Esophagus squamous epithelium (tissue), 5 donors: ENCODE data around the gene EIF4EBP2. TPM values are rescaled to one million over a fixed set of nuclear protein-coding genes. Genes with fewer than 3 reads are reported as not detected.

Source experiments
- DNase-seq: peaks from one replicate; lab custom pipeline; 2025; lab: John Stamatoyannopoulos, UW
- H3K27ac ChIP-seq, 4 donors: fragments of 200-600 bp; sonication (generic); one replicate each; pipeline ENCODE4 v1.5.1; 2016 to 2019; ENCODE audit warnings: mild to moderate bottlenecking in 1 of 4
- H3K27me3 ChIP-seq, 4 donors: fragments of 200-600 bp; sonication (generic); 1 replicate in 3 of 4; 2 replicates in 1 of 4; pipeline versions ENCODE4 v1.5.1 to v1.6.0; 2017 to 2021; ENCODE audit warnings: antibody characterized with exemption in 1 of 4
- H3K36me3 ChIP-seq, 3 donors: fragments of 200-600 bp; sonication (generic); one replicate each; pipeline ENCODE4 v1.5.1; 2016 to 2019
- H3K4me1 ChIP-seq, 3 donors: fragments of 200-600 bp; sonication (generic); one replicate each; pipeline ENCODE4 v1.5.1; 2017 to 2019
- H3K4me3 ChIP-seq, 4 donors: fragments of 200-600 bp; sonication (generic); 1 replicate in 3 of 4; 2 replicates in 1 of 4; pipeline ENCODE4 v1.5.1; 2016 to 2019; ENCODE audit warnings: mild to moderate bottlenecking in 2 of 4, moderate library complexity in 1 of 4
- H3K9me3 ChIP-seq, 3 donors: fragments of 200-600 bp; sonication (generic); one replicate each; pipeline ENCODE4 v1.5.1; 2016 to 2019
- CTCF ChIP-seq, 6 experiments: fragments of 450-650 bp in 4 of 6; fragments of 200-600 bp in 2 of 6; sonication (generic) in 2 of 6; IDR thresholded peaks; one replicate each; pipeline ENCODE4 v1.5.1; 2016 to 2019; ENCODE audit warnings: antibody characterized with exemption in 6 of 6, mild to moderate bottlenecking in 4 of 6, moderate library complexity in 4 of 6
- POLR2A ChIP-seq, 4 donors: fragments of 450-650 bp; IDR thresholded peaks; one replicate each; pipeline ENCODE4 v1.6.1; 2017; ENCODE audit warnings: antibody characterized with exemption in 4 of 4, mild to moderate bottlenecking in 4 of 4, moderate library complexity in 3 of 4
- WGBS, 2 donors: methylation state at CpG; one replicate each; pipeline ENCODE4 v1.1.5; 2018; 5-methylcytosine and 5-hydroxymethylcytosine counted together
- intact Hi-C: fragments of 100-400 bp; cut with DNase I; formaldehyde crosslinking; loops from one replicate; pipeline ENCODE4 v1.15.0; 2022
- total RNA-seq, 4 donors: library from RNA; depleted of rRNA; stranded (reverse); fragments of >200 nt; gene quantifications; one replicate each; pipeline ENCODE4 v1.1.0, GENCODE V29; 2016
- donor health status: DM: yes; HTN: yes; CAD: no.

The EIF4EBP2 gene
- total RNA-seq, 4 donors from 2014 or later: 34.5 to 57.2 (median 43.2) TPM

- Histone ChIP-seq H3K27me3 (peaks cover 0 to 7% (median 0%) of the 10 kb centered on the region in 4 donors), H3K27ac (peak overlapping the region in 3 of 4 donors; percentile 59 to 80 (median 70)), H3K4me3 (peak overlapping the region in 1 of 4 donors; percentile 20), H3K9me3 (peaks cover 0 to 3% (median 0%) of the 10 kb centered on the region in 3 donors), H3K4me1 (peaks cover 9 to 32% (median 13%) of the 10 kb centered on the region in 3 donors), H3K36me3 (no peaks in the 10 kb centered on the region)
- DNase-seq: no peak
- TF ChIP-seq POLR2A (IDR thresholded peaks at IDR 0.05) (no peak), CTCF (IDR thresholded peaks at IDR 0.05) (no peak)
- WGBS, 2 donors: 85 to 89% methylated on average over 8 to 9 of the region's 14 CpGs
- intact Hi-C loops: no loop called here
These were observed 27.2 kb upstream of the EIF4EBP2 start for GRCh38 chr10:70376436-70377378.

GRCh38 chr10:70378122-70378521 lies 25.8 kb upstream of the EIF4EBP2 start:
- Histone ChIP-seq H3K27me3 (peaks cover 0 to 9% (median 0%) of the 10 kb centered on the region in 4 donors), H3K4me3 (no peak overlapping the region), H3K36me3 (no peaks in the 10 kb centered on the region), H3K27ac (peak overlapping the region in 3 of 4 donors; percentile 59 to 80 (median 70)), H3K4me1 (peaks cover 9 to 43% (median 13%) of the 10 kb centered on the region in 3 donors), H3K9me3 (peaks cover 0 to 3% (median 0%) of the 10 kb centered on the region in 3 donors)
- no peak for TF ChIP-seq POLR2A (IDR thresholded peaks at IDR 0.05)
- no peak for TF ChIP-seq CTCF (IDR thresholded peaks at IDR 0.05)
- DNase-seq: no peak
- 28 to 31% methylated on average over 6 of the region's 6 CpGs for WGBS, 2 donors
- intact Hi-C loops: no loop called here

GRCh38 chr10:70379581-70380176 lies 24.3 kb upstream of the EIF4EBP2 start:
- intact Hi-C loops: no loop called here
- TF ChIP-seq POLR2A (IDR thresholded peaks at IDR 0.05): no peak
- peak in 5 of 6 experiments; percentile 27 to 73 (median 41) for TF ChIP-seq CTCF (IDR thresholded peaks at IDR 0.05)
- WGBS, 2 donors: 80 to 85% methylated on average over 8 to 10 of the region's 14 CpGs
- DNase-seq: no peak
- Histone ChIP-seq H3K36me3 (no peaks in the 10 kb centered on the region), H3K4me1 (peaks cover 9 to 43% (median 13%) of the 10 kb centered on the region in 3 donors), H3K4me3 (no peak overlapping the region), H3K27me3 (peaks cover 0 to 9% (median 0%) of the 10 kb centered on the region in 4 donors), H3K9me3 (peaks cover 0 to 3% (median 0%) of the 10 kb centered on the region in 3 donors), H3K27ac (no peak overlapping the region)

- Histone ChIP-seq H3K36me3 (no peaks in the 10 kb centered on the region), H3K4me1 (peaks cover 9 to 43% (median 13%) of the 10 kb centered on the region in 3 donors), H3K9me3 (peaks cover 0 to 3% (median 0%) of the 10 kb centered on the region in 3 donors), H3K4me3 (no peak overlapping the region), H3K27ac (no peak overlapping the region), H3K27me3 (peaks cover 0 to 9% (median 0%) of the 10 kb centered on the region in 4 donors)
- no peak for DNase-seq
- TF ChIP-seq CTCF (IDR thresholded peaks at IDR 0.05) (no peak), POLR2A (IDR thresholded peaks at IDR 0.05) (no peak)
- WGBS, 2 donors: 75 to 92% methylated on average over 1 to 6 of the region's 7 CpGs
- intact Hi-C loops: no loop called here
These were observed 23.4 kb upstream of the EIF4EBP2 start for GRCh38 chr10:70380350-70381135.
